Neural progenitor cell (in vitro differentiated cells): ENCODE results near the gene PRKCB. TPM values are rescaled to one million over a fixed set of nuclear protein-coding genes. Genes with fewer than 3 reads are reported as not detected.

Experiments
- DNase-seq: peaks from one replicate; pipeline ENCODE4 v3.0.0-alpha.2; 2016; ENCODE audit warnings: low spot score
- H2AFZ ChIP-seq: fragments of 200-600 bp; sonication (generic); replicated peaks from 2 replicates; pipeline ENCODE4 v1.6.1; 2016; ENCODE audit warnings: antibody characterized with exemption
- H3F3A ChIP-seq: fragments of 200-600 bp; sonication (generic); 2 replicates; pipeline ENCODE4 v1.6.1; 2016; ENCODE audit warnings: antibody characterized with exemption, low read depth
- H3K27ac ChIP-seq: fragments of 200-600 bp; sonication (generic); 2 replicates; pipeline ENCODE4 v1.5.1; 2016; ENCODE audit warnings: mild to moderate bottlenecking
- H3K27me3 ChIP-seq: fragments of 200-600 bp; sonication (generic); 2 replicates; pipeline ENCODE4 v1.6.1; 2016; ENCODE audit warnings: mild to moderate bottlenecking, moderate library complexity
- H3K36me3 ChIP-seq: fragments of 200-600 bp; sonication (generic); 2 replicates; pipeline ENCODE4 v1.5.1; 2016
- H3K4me1 ChIP-seq: fragments of 200-600 bp; sonication (generic); 2 replicates; pipeline ENCODE4 v1.6.1; 2016; ENCODE audit warnings: mixed run types
- H3K4me2 ChIP-seq: fragments of 200-600 bp; sonication (generic); 2 replicates; pipeline ENCODE4 v1.6.1; 2016
- H3K4me3 ChIP-seq: fragments of 200-600 bp; sonication (generic); 2 replicates; pipeline ENCODE4 v1.5.1; 2016
- H3K79me2 ChIP-seq: fragments of 200-600 bp; sonication (generic); 2 replicates; pipeline ENCODE4 v1.6.1; 2016; ENCODE audit warnings: low read depth
- H3K9ac ChIP-seq: fragments of 200-600 bp; sonication (generic); 2 replicates; pipeline ENCODE4 v1.6.1; 2016
- H3K9me3 ChIP-seq: fragments of 200-600 bp; sonication (generic); 2 replicates; pipeline ENCODE4 v1.5.1; 2016; ENCODE audit warnings: low read depth
- H4K20me1 ChIP-seq: fragments of 200-600 bp; sonication (generic); 2 replicates; pipeline ENCODE4 v1.6.1; 2016; ENCODE audit warnings: low read depth
- H3K27ac Mint-ChIP-seq: 3 replicates; pipeline ENCODE4 v1.8.0; 2021; ENCODE audit warnings: mixed read lengths
- H3K27me3 Mint-ChIP-seq: 2 replicates; pipeline ENCODE4 v1.8.0; 2022; ENCODE audit warnings: low read depth, mild to moderate bottlenecking, inconsistent platforms, moderate library complexity, mixed read lengths; ENCODE audit not compliant: insufficient read depth
- H3K36me3 Mint-ChIP-seq: 3 replicates; pipeline ENCODE4 v1.8.0; 2021; ENCODE audit warnings: mixed read lengths
- H3K4me1 Mint-ChIP-seq: 3 replicates; pipeline ENCODE4 v1.8.0; 2021; ENCODE audit warnings: mixed read lengths
- H3K4me3 Mint-ChIP-seq: 3 replicates; pipeline ENCODE4 v1.8.0; 2021; ENCODE audit warnings: mild to moderate bottlenecking, moderate library complexity, mixed read lengths
- H3K9me3 Mint-ChIP-seq: 3 replicates; pipeline ENCODE4 v1.8.0; 2020; ENCODE audit warnings: mixed read lengths
- CTCF ChIP-seq: fragments of 200-600 bp; sonication (generic); IDR thresholded peaks from 2 replicates; pipeline ENCODE4 v1.5.1; 2017; ENCODE audit warnings: antibody characterized with exemption, mild to moderate bottlenecking
- EZH2 ChIP-seq: fragments of 200-600 bp; sonication (generic); IDR thresholded peaks from 2 replicates; pipeline ENCODE4 v1.6.1; 2017; ENCODE audit warnings: antibody characterized with exemption, mild to moderate bottlenecking, moderate library complexity
- EZH2phosphoT487 ChIP-seq: fragments of 200-600 bp; sonication (generic); IDR thresholded peaks from 2 replicates; pipeline ENCODE4 v1.6.1; 2017; ENCODE audit warnings: antibody characterized with exemption
- total RNA-seq: library from RNA; depleted of rRNA; stranded (reverse); fragments of >200 nt; gene quantifications from 2 replicates; pipeline ENCODE4 v1.2.3, GENCODE V29; 2015; ENCODE audit warnings: low replicate concordance

The PRKCB gene
- total RNA-seq, 1 donor from 2014 or later, result 9.5 TPM

- no peak overlapping the region for H3K27ac Mint-ChIP-seq
- H3K9me3 Mint-ChIP-seq, result no peaks in the 10 kb centered on the region
- Histone ChIP-seq H3K9me3 (no peaks in the 10 kb centered on the region), H4K20me1 (no peaks in the 10 kb centered on the region), H2AFZ (no peak overlapping the region), H3K4me1 (peaks cover 6% of the 10 kb centered on the region), H3K27ac (no peak overlapping the region), H3F3A (no peaks in the 10 kb centered on the region), H3K9ac (no peak overlapping the region), H3K4me2 (no peak overlapping the region), H3K79me2 (no peaks in the 10 kb centered on the region), H3K27me3 (peaks cover 79% of the 10 kb centered on the region), H3K4me3 (no peak overlapping the region), H3K36me3 (no peaks in the 10 kb centered on the region)
- no peaks in the 10 kb centered on the region for H3K27me3 Mint-ChIP-seq
- no peak overlapping the region for H3K4me3 Mint-ChIP-seq
- TF ChIP-seq EZH2phosphoT487, result no peak
- no peak for TF ChIP-seq CTCF
- no peak for TF ChIP-seq EZH2
- peaks cover 10% of the 10 kb centered on the region for H3K4me1 Mint-ChIP-seq
- no peak for DNase-seq
- H3K36me3 Mint-ChIP-seq, result no peaks in the 10 kb centered on the region
These were observed 26.8 kb downstream of the PRKCB start for GRCh38 chr16:23862556-23862955.

GRCh38 chr16:23863511-23864422 is 28.0 kb downstream of the PRKCB start:
- Mint-ChIP-seq H3K27me3 (no peaks in the 10 kb centered on the region), H3K36me3 (no peaks in the 10 kb centered on the region), H3K4me1 (no peaks in the 10 kb centered on the region), H3K4me3 (no peak overlapping the region), H3K27ac (no peak overlapping the region), H3K9me3 (no peaks in the 10 kb centered on the region)
- Histone ChIP-seq H3K36me3 (no peaks in the 10 kb centered on the region), H3K79me2 (no peaks in the 10 kb centered on the region), H3K4me3 (no peak overlapping the region), H3K27me3 (peaks cover 84% of the 10 kb centered on the region), H3F3A (no peaks in the 10 kb centered on the region), H4K20me1 (no peaks in the 10 kb centered on the region), H3K9me3 (no peaks in the 10 kb centered on the region), H3K4me1 (peaks cover 4% of the 10 kb centered on the region), H2AFZ (no peak overlapping the region), H3K4me2 (no peak overlapping the region), H3K27ac (no peak overlapping the region), H3K9ac (no peak overlapping the region)
- TF ChIP-seq CTCF (no peak), EZH2phosphoT487 (no peak)
- DNase-seq, result no peak

GRCh38 chr16:23865853-23866252 is 30.1 kb downstream of the PRKCB start:
- Mint-ChIP-seq H3K9me3 (no peaks in the 10 kb centered on the region), H3K4me3 (no peak overlapping the region), H3K36me3 (no peaks in the 10 kb centered on the region), H3K27me3 (no peaks in the 10 kb centered on the region), H3K27ac (no peak overlapping the region), H3K4me1 (no peaks in the 10 kb centered on the region)
- H3K36me3 ChIP-seq, result no peaks in the 10 kb centered on the region
- TF ChIP-seq EZH2, result no peak
- TF ChIP-seq EZH2phosphoT487, result no peak
- no peak for TF ChIP-seq CTCF
- no peak for DNase-seq
- H3K4me1 ChIP-seq, result peaks cover 7% of the 10 kb centered on the region
- H3K27ac ChIP-seq, result no peak overlapping the region
- H3K4me3 ChIP-seq, result no peak overlapping the region
- H3K9me3 ChIP-seq, result no peaks in the 10 kb centered on the region
- no peak overlapping the region for H3K9ac ChIP-seq
- H3K79me2 ChIP-seq, result no peaks in the 10 kb centered on the region
- H4K20me1 ChIP-seq, result no peaks in the 10 kb centered on the region
- H3K27me3 ChIP-seq, result peaks cover 69% of the 10 kb centered on the region
- H3F3A ChIP-seq, result no peaks in the 10 kb centered on the region
- no peak overlapping the region for H2AFZ ChIP-seq
- H3K4me2 ChIP-seq, result no peak overlapping the region
